Vagina (tissue), 2 donors: ENCODE data around the gene PDZD7. TPM values are rescaled to one million over a fixed set of nuclear protein-coding genes. Genes with fewer than 3 reads are reported as not detected.
"Not testable (repeated sequence)": the region's sequence is repeated elsewhere in the genome, so short reads cannot be mapped to it uniquely, and the experiment has no call there.

Experiments
- DNase-seq, 2 donors: peaks; one replicate each; pipeline ENCODE4 v3.0.0-alpha.2; 2017; ENCODE audit errors: extremely low spot score in 2 of 2
- H3K27ac ChIP-seq: fragments of 200-600 bp; sonication (generic); one replicate; pipeline ENCODE4 v1.5.1; 2019
- H3K27me3 ChIP-seq: fragments of 200-600 bp; sonication (generic); one replicate; pipeline ENCODE4 v1.5.1; 2019
- H3K36me3 ChIP-seq, 2 donors: fragments of 200-600 bp; sonication (generic); one replicate each; pipeline ENCODE4 v1.5.1; 2017 to 2019
- H3K4me1 ChIP-seq: fragments of 200-600 bp; sonication (generic); one replicate; pipeline ENCODE4 v1.5.1; 2019
- H3K4me3 ChIP-seq, 2 donors: fragments of 200-600 bp; sonication (generic); 1 replicate in 1 of 2; 2 replicates in 1 of 2; pipeline ENCODE4 v1.5.1; 2016 to 2019
- H3K9me3 ChIP-seq: fragments of 200-600 bp; sonication (generic); one replicate; pipeline ENCODE4 v1.5.1; 2019
- POLR2A ChIP-seq, 2 donors: fragments of 450-650 bp; IDR thresholded peaks; one replicate each; pipeline ENCODE4 v1.6.1; 2017; ENCODE audit warnings: antibody characterized with exemption in 2 of 2, mild to moderate bottlenecking in 2 of 2, moderate library complexity in 2 of 2
- POLR2AphosphoS5 ChIP-seq, 2 donors: sonication (generic); formaldehyde crosslinking; IDR thresholded peaks; one replicate each; pipeline ENCODE4 v1.9.0; 2017; ENCODE audit warnings: antibody characterized with exemption in 2 of 2, mild to moderate bottlenecking in 2 of 2, low read depth in 1 of 2; ENCODE audit not compliant: insufficient read depth in 1 of 2
- intact Hi-C: fragments of 100-400 bp; cut with DNase I; formaldehyde crosslinking; loops from one replicate; pipeline ENCODE4 v1.15.1; 2023
- total RNA-seq: library from RNA; depleted of rRNA; stranded (reverse); fragments of >200 nt; gene quantifications from one replicate; pipeline ENCODE4 v1.2.3, GENCODE V29; 2016
- TF ChIP-seq, protein P1 (sequence below), 3 experiments: fragments of 450-650 bp in 2 of 3; fragments of 200-600 bp in 1 of 3; sonication (generic) in 1 of 3; IDR thresholded peaks; one replicate each; pipeline ENCODE4 v1.5.1; 2017 to 2019; ENCODE audit warnings: antibody characterized with exemption in 3 of 3, mild to moderate bottlenecking in 2 of 3, moderate library complexity in 2 of 3

Gene PDZD7
- total RNA-seq, 1 donor from 2014 or later, result 1.5 TPM

DNA sequence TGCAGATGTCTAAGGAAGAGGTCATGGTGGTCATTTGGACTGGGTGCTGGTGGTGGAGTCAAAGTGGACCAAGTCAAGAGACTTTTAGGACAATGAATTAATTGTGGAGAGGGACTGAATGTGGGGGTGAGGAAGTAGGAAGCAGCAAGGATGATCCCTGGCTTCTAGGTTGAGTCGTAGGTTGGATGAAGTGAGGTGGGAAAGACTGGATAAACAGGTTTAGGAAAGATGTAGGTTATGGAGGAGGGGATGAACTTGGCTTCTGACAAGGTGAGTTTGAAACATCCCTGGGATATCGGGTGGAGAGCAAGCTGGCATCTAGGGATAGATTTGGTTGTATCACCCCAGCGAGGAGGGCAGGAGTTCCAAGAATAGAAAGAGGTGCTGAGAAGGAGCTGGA lies 54.0 kb downstream of the PDZD7 start:
- intact Hi-C loops, result no loop called here
- peak; percentile 31 to 49 for DNase-seq
- Histone ChIP-seq H3K27ac (no peak overlapping the region), H3K27me3 (no peaks in the 10 kb centered on the region), H3K4me1 (no peaks in the 10 kb centered on the region), H3K36me3 (no peaks in the 10 kb centered on the region), H3K9me3 (no peaks in the 10 kb centered on the region), H3K4me3 (no peak overlapping the region)
- TF ChIP-seq, protein P1, sequence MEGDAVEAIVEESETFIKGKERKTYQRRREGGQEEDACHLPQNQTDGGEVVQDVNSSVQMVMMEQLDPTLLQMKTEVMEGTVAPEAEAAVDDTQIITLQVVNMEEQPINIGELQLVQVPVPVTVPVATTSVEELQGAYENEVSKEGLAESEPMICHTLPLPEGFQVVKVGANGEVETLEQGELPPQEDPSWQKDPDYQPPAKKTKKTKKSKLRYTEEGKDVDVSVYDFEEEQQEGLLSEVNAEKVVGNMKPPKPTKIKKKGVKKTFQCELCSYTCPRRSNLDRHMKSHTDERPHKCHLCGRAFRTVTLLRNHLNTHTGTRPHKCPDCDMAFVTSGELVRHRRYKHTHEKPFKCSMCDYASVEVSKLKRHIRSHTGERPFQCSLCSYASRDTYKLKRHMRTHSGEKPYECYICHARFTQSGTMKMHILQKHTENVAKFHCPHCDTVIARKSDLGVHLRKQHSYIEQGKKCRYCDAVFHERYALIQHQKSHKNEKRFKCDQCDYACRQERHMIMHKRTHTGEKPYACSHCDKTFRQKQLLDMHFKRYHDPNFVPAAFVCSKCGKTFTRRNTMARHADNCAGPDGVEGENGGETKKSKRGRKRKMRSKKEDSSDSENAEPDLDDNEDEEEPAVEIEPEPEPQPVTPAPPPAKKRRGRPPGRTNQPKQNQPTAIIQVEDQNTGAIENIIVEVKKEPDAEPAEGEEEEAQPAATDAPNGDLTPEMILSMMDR (IDR thresholded peaks at IDR 0.05), result no peak
- no peak for TF ChIP-seq POLR2AphosphoS5 (IDR thresholded peaks at IDR 0.05; ENCODE audit: insufficient read depth in 1 of 2, low read depth in 1 of 2)
- TF ChIP-seq POLR2A (IDR thresholded peaks at IDR 0.05), result no peak

DNA sequence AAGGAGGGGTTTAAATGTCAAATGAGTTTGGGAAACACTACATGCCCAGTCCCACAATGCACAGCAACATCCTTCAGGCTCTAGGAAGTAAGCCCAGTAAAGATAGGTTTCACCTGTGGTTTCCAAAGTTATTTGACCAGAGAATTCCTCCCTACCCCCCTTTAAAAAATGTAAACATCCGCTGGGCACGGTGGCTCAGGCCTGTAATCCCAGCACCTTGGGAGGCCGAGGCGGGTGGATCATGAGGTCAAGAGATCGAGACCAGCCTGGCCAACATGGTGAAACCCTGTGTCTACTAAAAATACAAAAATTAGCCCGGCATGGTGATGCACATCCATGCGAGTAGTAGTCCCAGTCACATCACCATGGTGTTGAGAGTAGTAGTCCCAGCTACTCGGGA lies 55.5 kb downstream of the PDZD7 start:
- H3K27me3 ChIP-seq, H3K9me3 ChIP-seq, H3K4me3 ChIP-seq, H3K27ac ChIP-seq, H3K4me1 ChIP-seq, H3K36me3 ChIP-seq, intact Hi-C loops: not testable (repeated sequence)
- DNase-seq, result peak in 1 of 2 donors; percentile 16

DNA sequence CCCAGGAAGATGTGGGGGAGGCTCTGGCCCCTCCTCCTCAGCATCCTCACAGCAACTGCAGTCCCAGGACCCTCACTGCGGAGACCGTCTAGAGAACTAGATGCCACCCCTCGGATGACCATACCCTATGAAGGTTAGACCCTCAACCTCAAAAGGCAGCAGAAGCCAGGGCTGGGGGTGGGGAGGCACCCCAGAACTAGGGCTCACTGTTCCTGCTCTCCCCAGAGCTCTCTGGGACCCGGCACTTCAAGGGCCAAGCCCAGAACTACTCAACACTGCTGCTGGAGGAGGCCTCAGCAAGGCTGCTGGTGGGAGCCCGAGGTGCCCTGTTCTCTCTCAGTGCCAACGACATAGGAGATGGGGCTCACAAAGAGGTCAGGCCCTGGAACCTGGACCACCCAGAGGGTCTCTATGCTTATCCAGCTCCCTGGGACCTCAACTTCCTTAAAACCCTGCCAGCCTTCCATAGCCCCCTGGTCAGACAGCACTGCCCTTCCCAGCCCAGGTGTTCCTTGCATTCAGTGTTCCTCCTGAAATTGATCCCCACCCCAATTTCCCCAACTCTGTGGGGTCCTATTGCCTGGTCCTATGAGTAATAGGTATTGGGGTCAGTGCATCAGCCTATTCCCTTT lies 57.9 kb downstream of the PDZD7 start:
- H3K4me1 ChIP-seq, result peaks cover 15% of the 10 kb centered on the region
- intact Hi-C loops, result no loop called here
- H3K9me3 ChIP-seq, result no peaks in the 10 kb centered on the region
- TF ChIP-seq, protein P1 (IDR thresholded peaks at IDR 0.05), result no peak
- no peak for TF ChIP-seq POLR2A (IDR thresholded peaks at IDR 0.05)
- no peak for TF ChIP-seq POLR2AphosphoS5 (IDR thresholded peaks at IDR 0.05; ENCODE audit: insufficient read depth in 1 of 2, low read depth in 1 of 2)
- peak in 1 of 2 donors; percentile 82 for DNase-seq
- H3K27me3 ChIP-seq, result no peaks in the 10 kb centered on the region
- H3K36me3 ChIP-seq, result no peaks in the 10 kb centered on the region
- H3K4me3 ChIP-seq, result no peak overlapping the region
- no peak overlapping the region for H3K27ac ChIP-seq

DNA sequence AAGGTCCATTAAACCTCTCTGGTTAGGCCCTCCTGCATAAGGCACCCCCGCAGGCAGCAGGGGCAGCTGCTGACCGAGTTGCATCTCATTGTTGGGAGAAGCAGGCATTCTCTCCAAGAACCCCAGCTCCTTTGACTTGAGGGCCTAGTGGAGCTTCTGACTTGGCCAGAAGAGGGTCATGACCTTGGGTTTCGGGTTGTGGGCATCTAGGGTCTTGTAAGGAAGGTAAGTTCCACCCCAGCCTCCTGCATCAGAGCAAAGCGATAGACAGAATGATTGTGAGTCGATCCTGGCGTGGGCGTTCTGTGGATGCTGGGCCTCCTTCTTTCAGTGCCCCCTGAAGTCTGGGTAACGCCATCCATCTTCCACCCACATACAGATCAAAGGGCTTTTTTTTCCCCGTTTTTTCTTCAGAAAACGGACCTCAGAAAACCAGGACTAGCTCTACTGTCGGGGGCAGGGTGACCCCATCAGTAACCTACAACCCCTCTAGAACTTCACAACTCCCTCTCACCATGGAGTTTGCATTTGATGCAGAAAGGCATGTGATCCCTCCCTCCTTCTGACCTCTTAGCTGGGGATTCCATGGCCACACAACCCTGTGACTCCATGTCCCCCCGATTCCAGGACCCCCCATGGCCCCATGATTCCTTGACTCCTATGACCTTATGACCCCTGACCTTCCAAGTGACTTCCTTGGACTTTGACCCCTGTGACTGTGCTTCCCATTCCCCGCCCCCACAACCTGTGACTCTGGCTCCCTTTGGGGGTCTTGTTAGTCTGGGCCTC lies 58.6 kb downstream of the PDZD7 start:
- Histone ChIP-seq H3K36me3 (no peaks in the 10 kb centered on the region), H3K27me3 (no peaks in the 10 kb centered on the region), H3K4me1 (peaks cover 15% of the 10 kb centered on the region), H3K27ac (no peak overlapping the region), H3K4me3 (no peak overlapping the region), H3K9me3 (no peaks in the 10 kb centered on the region)
- intact Hi-C loops, result no loop called here
- TF ChIP-seq, protein P1 (IDR thresholded peaks at IDR 0.05), result no peak
- no peak for TF ChIP-seq POLR2AphosphoS5 (IDR thresholded peaks at IDR 0.05; ENCODE audit: insufficient read depth in 1 of 2, low read depth in 1 of 2)
- TF ChIP-seq POLR2A (IDR thresholded peaks at IDR 0.05), result no peak
- no peak for DNase-seq

DNA sequence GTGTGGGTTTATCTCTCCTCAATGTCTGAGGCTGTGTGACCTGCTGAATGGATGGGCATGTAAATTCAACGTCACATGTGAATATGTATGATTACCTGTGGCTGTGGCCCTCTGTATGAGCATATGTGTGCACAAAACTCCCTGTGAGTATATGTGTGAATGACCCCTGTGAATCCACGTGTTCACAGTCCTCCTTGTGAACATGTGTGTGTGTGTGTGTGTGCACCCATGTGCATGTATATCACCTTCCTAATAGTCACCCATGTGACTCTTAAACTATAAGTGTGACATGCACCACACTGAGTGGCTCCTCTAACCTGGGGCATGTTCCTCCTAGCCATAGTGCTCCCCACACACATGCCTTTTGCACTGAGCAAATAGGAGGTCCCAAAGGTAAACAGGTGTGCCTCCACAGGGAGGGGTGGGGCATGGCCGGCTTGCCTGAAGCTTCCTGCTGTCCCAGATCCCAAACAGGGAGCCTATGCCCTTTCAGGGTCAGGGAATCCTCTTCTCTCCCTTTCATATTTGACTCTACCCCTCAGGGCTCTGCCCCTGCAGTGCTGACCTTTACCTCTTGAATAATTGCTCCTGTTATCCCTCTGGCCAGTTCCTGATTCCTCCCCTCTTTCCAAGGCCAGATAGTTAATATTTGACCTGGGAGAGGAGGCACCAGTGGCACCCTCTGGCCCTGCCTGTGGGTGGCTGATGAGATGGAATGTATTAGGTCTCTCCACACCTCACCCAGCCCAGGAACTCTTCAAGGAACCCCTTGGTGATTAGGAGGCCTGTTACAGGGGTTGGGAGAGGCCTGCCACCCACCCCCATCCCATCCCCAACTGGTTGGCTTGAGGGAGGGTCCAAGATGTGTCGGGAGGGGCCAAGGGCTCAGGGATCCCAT lies 59.8 kb downstream of the PDZD7 start:
- Histone ChIP-seq H3K4me3 (no peak overlapping the region), H3K27ac (no peak overlapping the region), H3K27me3 (no peaks in the 10 kb centered on the region), H3K4me1 (peaks cover 15% of the 10 kb centered on the region), H3K9me3 (no peaks in the 10 kb centered on the region), H3K36me3 (no peaks in the 10 kb centered on the region)
- no peak for DNase-seq
- intact Hi-C loops, result no loop called here
- TF ChIP-seq POLR2AphosphoS5 (IDR thresholded peaks at IDR 0.05; ENCODE audit: insufficient read depth in 1 of 2, low read depth in 1 of 2) (no peak), POLR2A (IDR thresholded peaks at IDR 0.05) (no peak)
- TF ChIP-seq, protein P1 (IDR thresholded peaks at IDR 0.05), result no peak
